Measurements from ENCODE around the gene BTBD1.

GRCh38 chr15:82995938-82996337 is 71.1 kb downstream of the BTBD1 start:
- TF ChIP-seq POLR2A (IDR thresholded peaks at IDR 0.05; ENCODE audit: borderline replicate concordance, extremely low read depth, insufficient read depth, insufficient read length): no peak
- TF ChIP-seq EGR1 (IDR thresholded peaks at IDR 0.05; ENCODE audit: low read depth): no peak
- TF ChIP-seq CTCF (IDR thresholded peaks at IDR 0.05 in 2 of 3, conservative IDR thresholded peaks at IDR 0.05 in 1 of 3; ENCODE audit: borderline replicate concordance in 1 of 3, insufficient read depth in 1 of 3, low read depth in 2 of 3, low read length in 2 of 3): no peak
- TF ChIP-seq SP1 (IDR thresholded peaks at IDR 0.05; ENCODE audit: low read depth): no peak
- no peak for TF ChIP-seq SRF (IDR thresholded peaks at IDR 0.05; ENCODE audit: low read depth)
- no peak for TF ChIP-seq CEBPB (IDR thresholded peaks at IDR 0.05; ENCODE audit: low read depth)
- no peak for TF ChIP-seq EZH2 (IDR thresholded peaks at IDR 0.05)
- TF ChIP-seq SIN3A (IDR thresholded peaks at IDR 0.05; ENCODE audit: low read depth): no peak
- TF ChIP-seq RAD21 (IDR thresholded peaks at IDR 0.05; ENCODE audit: low read depth): no peak
- TF ChIP-seq ZNF274 (IDR thresholded peaks at IDR 0.05; ENCODE audit: low read depth, low read length): no peak
- TF ChIP-seq POLR2AphosphoS5 (IDR thresholded peaks at IDR 0.05; ENCODE audit: low read depth, low read length): no peak
- no peak for TF ChIP-seq ZBTB33 (IDR thresholded peaks at IDR 0.05; ENCODE audit: extremely low read depth, insufficient replicate concordance, low read length)
- TF ChIP-seq ATF3 (IDR thresholded peaks at IDR 0.05): no peak

All from HCT116 (cell line).